GM12801 (cell line): Measurements from ENCODE around the gene TMEM43.

Experiments
- TF ChIP-seq, protein P1 (sequence below): IDR thresholded peaks from one replicate; pipeline ENCODE4 v1.5.1; 2011; ENCODE audit warnings: control low read depth; ENCODE audit not compliant: insufficient read length; ENCODE audit errors: extremely low read depth

The TMEM43 gene

DNA sequence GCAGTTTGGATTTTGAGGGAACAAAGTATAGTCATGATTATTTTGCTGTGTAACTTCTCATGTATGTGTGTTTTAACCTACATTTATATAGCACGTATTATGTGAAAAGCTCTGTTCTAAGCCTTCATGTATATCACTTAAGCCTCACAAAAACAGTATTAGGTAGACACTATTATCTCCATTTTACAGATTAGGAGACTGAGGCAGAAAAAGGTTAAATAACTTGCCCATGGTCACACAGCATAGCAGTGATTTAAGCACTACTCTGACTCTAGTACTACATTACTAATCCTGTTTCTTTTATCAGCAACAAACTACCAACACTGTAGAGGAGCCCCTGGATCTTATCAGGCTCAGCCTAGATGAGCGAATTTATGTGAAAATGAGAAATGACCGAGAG, 56.4 kb downstream of the TMEM43 start:
- TF ChIP-seq, protein P1, sequence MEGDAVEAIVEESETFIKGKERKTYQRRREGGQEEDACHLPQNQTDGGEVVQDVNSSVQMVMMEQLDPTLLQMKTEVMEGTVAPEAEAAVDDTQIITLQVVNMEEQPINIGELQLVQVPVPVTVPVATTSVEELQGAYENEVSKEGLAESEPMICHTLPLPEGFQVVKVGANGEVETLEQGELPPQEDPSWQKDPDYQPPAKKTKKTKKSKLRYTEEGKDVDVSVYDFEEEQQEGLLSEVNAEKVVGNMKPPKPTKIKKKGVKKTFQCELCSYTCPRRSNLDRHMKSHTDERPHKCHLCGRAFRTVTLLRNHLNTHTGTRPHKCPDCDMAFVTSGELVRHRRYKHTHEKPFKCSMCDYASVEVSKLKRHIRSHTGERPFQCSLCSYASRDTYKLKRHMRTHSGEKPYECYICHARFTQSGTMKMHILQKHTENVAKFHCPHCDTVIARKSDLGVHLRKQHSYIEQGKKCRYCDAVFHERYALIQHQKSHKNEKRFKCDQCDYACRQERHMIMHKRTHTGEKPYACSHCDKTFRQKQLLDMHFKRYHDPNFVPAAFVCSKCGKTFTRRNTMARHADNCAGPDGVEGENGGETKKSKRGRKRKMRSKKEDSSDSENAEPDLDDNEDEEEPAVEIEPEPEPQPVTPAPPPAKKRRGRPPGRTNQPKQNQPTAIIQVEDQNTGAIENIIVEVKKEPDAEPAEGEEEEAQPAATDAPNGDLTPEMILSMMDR, result no peak

DNA sequence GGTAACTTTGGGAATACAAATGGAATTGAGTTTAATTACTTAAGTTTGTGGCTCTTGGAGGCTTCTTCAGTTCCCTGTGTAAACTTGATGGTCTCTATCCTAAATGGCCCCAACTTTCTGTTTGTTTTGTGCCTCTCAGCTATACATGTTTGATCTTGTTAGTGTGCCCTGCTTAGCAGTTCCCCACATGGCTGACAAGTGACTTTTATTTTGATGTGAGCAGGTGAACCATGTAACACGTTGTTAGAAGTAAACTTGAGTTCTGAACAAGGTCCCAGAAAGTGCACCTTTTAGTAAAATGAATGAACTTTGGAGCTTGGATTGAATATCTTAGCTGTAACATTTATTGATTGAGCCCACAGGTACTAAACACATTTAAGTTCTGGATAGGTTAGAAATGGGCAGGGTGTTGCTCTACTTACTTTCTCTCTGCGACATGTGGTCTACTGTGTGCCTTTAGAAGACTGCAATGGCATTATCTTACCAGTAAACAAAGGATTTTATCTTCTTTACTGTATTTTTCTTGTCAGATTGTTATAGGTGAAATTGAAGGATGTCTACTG, 58.2 kb downstream of the TMEM43 start:
- TF ChIP-seq, protein P1, result no peak

DNA sequence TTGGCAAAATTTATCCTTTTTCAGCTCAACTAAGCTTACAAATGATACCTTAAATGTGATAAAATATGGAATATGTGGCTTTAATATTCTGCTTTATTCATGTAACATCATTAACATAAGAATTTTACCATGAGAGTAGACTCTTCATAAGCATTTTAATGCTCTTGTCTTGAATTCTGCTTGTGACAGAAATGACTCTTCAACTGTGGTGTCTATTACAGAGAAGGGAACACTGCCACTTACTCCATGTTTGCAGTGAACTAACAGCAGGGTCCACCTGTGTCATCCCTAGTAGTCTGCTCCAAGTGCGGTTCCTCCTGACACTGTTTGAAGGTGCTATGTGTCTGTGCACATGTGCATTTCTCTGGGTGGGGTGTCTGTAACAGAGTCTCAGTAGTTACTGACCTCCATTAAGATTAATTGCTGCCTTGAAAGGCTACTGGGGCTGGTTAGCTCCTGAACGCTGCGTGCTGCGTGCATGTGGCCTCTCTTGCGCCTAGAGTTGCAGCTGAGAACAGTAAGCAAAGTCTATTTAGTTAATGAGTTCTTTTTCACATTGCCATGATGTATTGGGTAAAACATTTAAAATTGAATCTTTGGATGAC, 62.1 kb downstream of the TMEM43 start:
- TF ChIP-seq, protein P1, result no peak

GRCh38 chr3:14188041-14188754, 63.3 kb downstream of the TMEM43 start:
- TF ChIP-seq, protein P1, result no peak
